ENCODE results near the gene DLG2.

Gene DLG2

GRCh38 chr11:84691830-84692229, 935.3 kb downstream of the DLG2 start:
- TF ChIP-seq CTCF (IDR thresholded peaks at IDR 0.05), result no peak
- Mint-ChIP-seq H3K27ac (peak overlapping the region; percentile 0), H3K4me3 (no peak overlapping the region), H3K4me1 (no peaks in the 10 kb centered on the region), H3K36me3 (ENCODE audit: low read depth) (no peaks in the 10 kb centered on the region), H3K9me3 (no peaks in the 10 kb centered on the region), H3K27me3 (ENCODE audit: low read depth, poor library complexity) (peaks cover 4% of the 10 kb centered on the region)
- no peak for DNase-seq

- DNase-seq, result no peak
- no peaks in the 10 kb centered on the region for H3K4me1 Mint-ChIP-seq
- H3K36me3 Mint-ChIP-seq (ENCODE audit: low read depth), result no peaks in the 10 kb centered on the region
- H3K9me3 Mint-ChIP-seq, result no peaks in the 10 kb centered on the region
- H3K27me3 Mint-ChIP-seq (ENCODE audit: low read depth, poor library complexity), result peaks cover 11% of the 10 kb centered on the region
- no peak overlapping the region for H3K27ac Mint-ChIP-seq
- H3K4me3 Mint-ChIP-seq, result no peak overlapping the region
- no peak for TF ChIP-seq CTCF (IDR thresholded peaks at IDR 0.05)
Measured at GRCh38 chr11:84687433-84687832, 939.7 kb downstream of the DLG2 start.

- no peak overlapping the region for H3K27ac Mint-ChIP-seq
Measured at GRCh38 chr11:84686716-84687115, 940.4 kb downstream of the DLG2 start.

GRCh38 chr11:84685976-84686375, 941.2 kb downstream of the DLG2 start:
- DNase-seq, result no peak
- peaks cover 11% of the 10 kb centered on the region for H3K27me3 Mint-ChIP-seq (ENCODE audit: low read depth, poor library complexity)
- TF ChIP-seq CTCF (IDR thresholded peaks at IDR 0.05), result no peak
- no peaks in the 10 kb centered on the region for H3K36me3 Mint-ChIP-seq (ENCODE audit: low read depth)
- H3K4me1 Mint-ChIP-seq, result no peaks in the 10 kb centered on the region
- no peak overlapping the region for H3K27ac Mint-ChIP-seq
- no peaks in the 10 kb centered on the region for H3K9me3 Mint-ChIP-seq
- no peak overlapping the region for H3K4me3 Mint-ChIP-seq

More at GRCh38 chr11:84686716-84687115, 940.4 kb downstream of the DLG2 start:
- no peak overlapping the region for H3K4me3 Mint-ChIP-seq
- no peaks in the 10 kb centered on the region for H3K36me3 Mint-ChIP-seq (ENCODE audit: low read depth)
- H3K27me3 Mint-ChIP-seq (ENCODE audit: low read depth, poor library complexity), result peaks cover 11% of the 10 kb centered on the region
- no peak for TF ChIP-seq CTCF (IDR thresholded peaks at IDR 0.05)
- H3K9me3 Mint-ChIP-seq, result no peaks in the 10 kb centered on the region
- no peak for DNase-seq
- H3K4me1 Mint-ChIP-seq, result no peaks in the 10 kb centered on the region

- H3K36me3 Mint-ChIP-seq (ENCODE audit: low read depth), result no peaks in the 10 kb centered on the region
- no peak overlapping the region for H3K4me3 Mint-ChIP-seq
- H3K9me3 Mint-ChIP-seq, result no peaks in the 10 kb centered on the region
- H3K27ac Mint-ChIP-seq, result no peak overlapping the region
- no peak for DNase-seq
- TF ChIP-seq CTCF (IDR thresholded peaks at IDR 0.05), result no peak
- H3K27me3 Mint-ChIP-seq (ENCODE audit: low read depth, poor library complexity), result peaks cover 11% of the 10 kb centered on the region
- H3K4me1 Mint-ChIP-seq, result no peaks in the 10 kb centered on the region
Measured at GRCh38 chr11:84685149-84685548, 942.0 kb downstream of the DLG2 start.

- H3K36me3 Mint-ChIP-seq (ENCODE audit: low read depth), result no peaks in the 10 kb centered on the region
- TF ChIP-seq CTCF (IDR thresholded peaks at IDR 0.05), result no peak
- no peak overlapping the region for H3K27ac Mint-ChIP-seq
- H3K27me3 Mint-ChIP-seq (ENCODE audit: low read depth, poor library complexity), result peaks cover 8% of the 10 kb centered on the region
- DNase-seq, result no peak
- H3K4me1 Mint-ChIP-seq, result no peaks in the 10 kb centered on the region
- H3K4me3 Mint-ChIP-seq, result no peak overlapping the region
- no peaks in the 10 kb centered on the region for H3K9me3 Mint-ChIP-seq
Measured at GRCh38 chr11:84681456-84681855, 945.7 kb downstream of the DLG2 start.

Measured in nephron progenitor cell (in vitro differentiated cells).